Body of pancreas (tissue), 4 donors: ENCODE data around the gene ACBD6.

Experiments used
- POLR2A ChIP-seq, 3 donors: fragments of 450-650 bp; IDR thresholded peaks; one replicate each; pipeline ENCODE4 v1.6.1; 2016; ENCODE audit warnings: antibody characterized with exemption in 3 of 3, mild to moderate bottlenecking in 2 of 3
- TF ChIP-seq, protein P1 (sequence below), 7 experiments: fragments of 450-650 bp in 4 of 7; fragments of 200-600 bp in 3 of 7; sonication (generic) in 3 of 7; IDR thresholded peaks; one replicate each; pipeline ENCODE4 v1.5.1; 2016 to 2019; ENCODE audit warnings: antibody characterized with exemption in 7 of 7

DNA sequence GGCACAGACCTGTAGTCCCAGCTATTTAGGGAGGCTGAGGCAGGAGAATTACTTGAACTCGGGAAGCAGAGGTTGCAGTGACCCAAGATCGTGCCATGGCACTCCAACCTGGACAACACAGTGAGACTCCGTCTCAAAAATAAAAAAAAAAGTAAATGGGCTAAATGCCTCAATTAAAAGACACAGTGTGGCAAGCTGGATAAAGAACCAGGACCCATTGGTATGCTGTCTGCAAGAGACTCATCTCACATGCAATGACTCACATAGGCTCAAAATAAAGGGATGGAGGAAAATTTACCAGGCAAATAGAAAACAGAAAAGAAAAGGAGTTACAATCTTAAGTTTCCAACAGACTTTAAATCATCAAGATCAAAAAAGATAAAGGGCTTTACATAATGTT lies 40.3 kb downstream of the ACBD6 start:
- TF ChIP-seq, protein P1, sequence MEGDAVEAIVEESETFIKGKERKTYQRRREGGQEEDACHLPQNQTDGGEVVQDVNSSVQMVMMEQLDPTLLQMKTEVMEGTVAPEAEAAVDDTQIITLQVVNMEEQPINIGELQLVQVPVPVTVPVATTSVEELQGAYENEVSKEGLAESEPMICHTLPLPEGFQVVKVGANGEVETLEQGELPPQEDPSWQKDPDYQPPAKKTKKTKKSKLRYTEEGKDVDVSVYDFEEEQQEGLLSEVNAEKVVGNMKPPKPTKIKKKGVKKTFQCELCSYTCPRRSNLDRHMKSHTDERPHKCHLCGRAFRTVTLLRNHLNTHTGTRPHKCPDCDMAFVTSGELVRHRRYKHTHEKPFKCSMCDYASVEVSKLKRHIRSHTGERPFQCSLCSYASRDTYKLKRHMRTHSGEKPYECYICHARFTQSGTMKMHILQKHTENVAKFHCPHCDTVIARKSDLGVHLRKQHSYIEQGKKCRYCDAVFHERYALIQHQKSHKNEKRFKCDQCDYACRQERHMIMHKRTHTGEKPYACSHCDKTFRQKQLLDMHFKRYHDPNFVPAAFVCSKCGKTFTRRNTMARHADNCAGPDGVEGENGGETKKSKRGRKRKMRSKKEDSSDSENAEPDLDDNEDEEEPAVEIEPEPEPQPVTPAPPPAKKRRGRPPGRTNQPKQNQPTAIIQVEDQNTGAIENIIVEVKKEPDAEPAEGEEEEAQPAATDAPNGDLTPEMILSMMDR (IDR thresholded peaks at IDR 0.05), result no peak
- TF ChIP-seq POLR2A (IDR thresholded peaks at IDR 0.05), result no peak
